ENCODE data around the gene ZGPAT. TPM values are rescaled to one million over a fixed set of nuclear protein-coding genes. Genes with fewer than 3 reads are reported as not detected.
A peak's percentile ranks its signal among the peaks of the same experiment; 100 is the strongest.

ZGPAT gene
- total RNA-seq, 1 experiment from 2014 or later = 5.4 TPM

- DNase-seq (ENCODE audit: low spot score) = no peak
Observed at GRCh38 chr20:63678667-63679465, 29.0 kb upstream of the ZGPAT start.

GRCh38 chr20:63679799-63680305 lies 28.0 kb upstream of the ZGPAT start:
- no peak for DNase-seq (ENCODE audit: low spot score)

GRCh38 chr20:63680427-63680826 lies 27.4 kb upstream of the ZGPAT start:
- no peak for DNase-seq (ENCODE audit: low spot score)

GRCh38 chr20:63680857-63681608 lies 26.8 kb upstream of the ZGPAT start:
- DNase-seq (ENCODE audit: low spot score) = no peak

- no peak for DNase-seq (ENCODE audit: low spot score)
Observed at GRCh38 chr20:63681609-63682142, 26.2 kb upstream of the ZGPAT start.

- DNase-seq (ENCODE audit: low spot score) = peak; percentile 98
Observed at GRCh38 chr20:63682384-63683139, 25.3 kb upstream of the ZGPAT start.

GRCh38 chr20:63685269-63686026 lies 22.4 kb upstream of the ZGPAT start:
- no peak for DNase-seq (ENCODE audit: low spot score)

- no peak for DNase-seq (ENCODE audit: low spot score)
Observed at GRCh38 chr20:63686094-63686491, 21.7 kb upstream of the ZGPAT start.

GRCh38 chr20:63686492-63687321 lies 21.1 kb upstream of the ZGPAT start:
- DNase-seq (ENCODE audit: low spot score) = no peak

GRCh38 chr20:63687419-63688178 lies 20.2 kb upstream of the ZGPAT start:
- no peak for DNase-seq (ENCODE audit: low spot score)

GRCh38 chr20:63688228-63689045 lies 19.4 kb upstream of the ZGPAT start:
- no peak for DNase-seq (ENCODE audit: low spot score)

GRCh38 chr20:63689046-63690002 lies 18.5 kb upstream of the ZGPAT start:
- no peak for DNase-seq (ENCODE audit: low spot score)

- no peak for DNase-seq (ENCODE audit: low spot score)
Observed at GRCh38 chr20:63690003-63690897, 17.6 kb upstream of the ZGPAT start.

- no peak for DNase-seq (ENCODE audit: low spot score)
Observed at GRCh38 chr20:63690898-63691710, 16.7 kb upstream of the ZGPAT start.

GRCh38 chr20:63691711-63692435 lies 16.0 kb upstream of the ZGPAT start:
- no peak for DNase-seq (ENCODE audit: low spot score)

Data from H4 (cell line).